HepG2 (cell line): ENCODE measurements around the gene SYNE3. TPM values are rescaled to one million over a fixed set of nuclear protein-coding genes. Genes with fewer than 3 reads are reported as not detected.

Experiments
- ARNT2 ChIP-seq: sonication (generic); formaldehyde crosslinking; IDR thresholded peaks from 2 replicates; pipeline ENCODE4 v1.8.0; 2022; ENCODE audit warnings: mild to moderate bottlenecking, low read depth, missing genetic modification reagents, moderate library complexity
- HNF4A ChIP-seq: sonication (generic); formaldehyde crosslinking; IDR thresholded peaks from 2 replicates; pipeline ENCODE4 v1.4.0; 2020; ENCODE audit warnings: missing genetic modification reagents
- JUN ChIP-seq: sonication (generic); formaldehyde crosslinking; IDR thresholded peaks from 2 replicates; pipeline ENCODE4 v1.4.0; 2020; ENCODE audit warnings: mild to moderate bottlenecking, missing genetic modification reagents
- KAT7 ChIP-seq: IDR thresholded peaks from 2 replicates; pipeline ENCODE4 v1.6.1; 2018; ENCODE audit warnings: borderline replicate concordance, missing compliant biosample characterization
- KDM2A ChIP-seq: sonication (generic); formaldehyde crosslinking; IDR thresholded peaks from 2 replicates; pipeline ENCODE4 v1.4.0; 2020; ENCODE audit warnings: low read depth, missing genetic modification reagents, borderline replicate concordance
- PAF1 ChIP-seq: IDR thresholded peaks from 2 replicates; pipeline ENCODE4 v1.6.1; 2016; ENCODE audit warnings: missing genetic modification reagents, missing compliant biosample characterization
- SALL1 ChIP-seq: sonication (generic); formaldehyde crosslinking; IDR thresholded peaks from 2 replicates; pipeline ENCODE4 v1.8.0; 2022; ENCODE audit warnings: mild to moderate bottlenecking, missing genetic modification reagents
- SPEN ChIP-seq: sonication (generic); formaldehyde crosslinking; IDR thresholded peaks from 2 replicates; pipeline ENCODE4 v1.5.1; 2020; ENCODE audit warnings: low read depth, mild to moderate bottlenecking, missing genetic modification reagents
- YEATS4 ChIP-seq: sonication (generic); formaldehyde crosslinking; IDR thresholded peaks from 2 replicates; pipeline ENCODE4 v1.4.0; 2020; ENCODE audit warnings: missing genetic modification reagents, borderline replicate concordance
- ZNF235 ChIP-seq: sonication (generic); formaldehyde crosslinking; IDR thresholded peaks from 2 replicates; pipeline ENCODE4 v1.8.1; 2023; ENCODE audit warnings: mild to moderate bottlenecking, missing genetic modification reagents, borderline replicate concordance
- ZNF556 ChIP-seq: sonication (generic); formaldehyde crosslinking; IDR thresholded peaks from 2 replicates; pipeline ENCODE4 v1.4.0; 2020; ENCODE audit warnings: mild to moderate bottlenecking, missing genetic modification reagents, borderline replicate concordance
- ZNF891 ChIP-seq: sonication (generic); formaldehyde crosslinking; IDR thresholded peaks from 2 replicates; pipeline ENCODE4 v1.5.0; 2020; ENCODE audit warnings: mild to moderate bottlenecking, missing genetic modification reagents
- polyA plus RNA-seq, 8 experiments: library from polyadenylated mRNA; depleted of rRNA in 3 of 8; stranded (reverse) in 7 of 8; unstranded in 1 of 8; fragments of >200 nt; fragmentation: Illumina TruSeq in 4 of 8; extraction: Trizol in 4 of 8; gene quantifications; 2 replicates each; pipeline versions ENCODE4 v1.2.1 to v1.2.3, GENCODE V29; 2011 to 2016; ENCODE audit warnings: low read depth in 4 of 8, missing spikeins in 1 of 8, mixed read lengths in 1 of 8; ENCODE audit not compliant: insufficient read depth in 1 of 8
- total RNA-seq, 5 experiments: library from RNA; depleted of rRNA; stranded (reverse); fragments of >200 nt; fragmentation: Illumina TruSeq; extraction: Trizol; gene quantifications; 2 replicates each; pipeline ENCODE4 v1.2.3, GENCODE V29; 2016; ENCODE audit warnings: low read depth in 1 of 5
- TF ChIP-seq, protein P1 (sequence below): IDR thresholded peaks from 2 replicates; pipeline ENCODE4 v1.4.0; 2020; ENCODE audit warnings: mild to moderate bottlenecking, missing genetic modification reagents
- TF ChIP-seq, protein P2 (sequence below): sonication (generic); formaldehyde crosslinking; IDR thresholded peaks from 2 replicates; pipeline ENCODE4 v1.4.0; 2020; ENCODE audit warnings: missing genetic modification reagents
- TF ChIP-seq, protein P3 (sequence below): sonication (generic); formaldehyde crosslinking; IDR thresholded peaks from 2 replicates; pipeline ENCODE4 v1.5.1; 2020; ENCODE audit warnings: mild to moderate bottlenecking, missing genetic modification reagents, borderline replicate concordance

Gene SYNE3
- total and polyA plus RNA-seq, 2 of the 13 experiments (the other 11 are each of a cell fraction or from before 2014, with no cell fraction given): 7.8 to 8.0 TPM

DNA sequence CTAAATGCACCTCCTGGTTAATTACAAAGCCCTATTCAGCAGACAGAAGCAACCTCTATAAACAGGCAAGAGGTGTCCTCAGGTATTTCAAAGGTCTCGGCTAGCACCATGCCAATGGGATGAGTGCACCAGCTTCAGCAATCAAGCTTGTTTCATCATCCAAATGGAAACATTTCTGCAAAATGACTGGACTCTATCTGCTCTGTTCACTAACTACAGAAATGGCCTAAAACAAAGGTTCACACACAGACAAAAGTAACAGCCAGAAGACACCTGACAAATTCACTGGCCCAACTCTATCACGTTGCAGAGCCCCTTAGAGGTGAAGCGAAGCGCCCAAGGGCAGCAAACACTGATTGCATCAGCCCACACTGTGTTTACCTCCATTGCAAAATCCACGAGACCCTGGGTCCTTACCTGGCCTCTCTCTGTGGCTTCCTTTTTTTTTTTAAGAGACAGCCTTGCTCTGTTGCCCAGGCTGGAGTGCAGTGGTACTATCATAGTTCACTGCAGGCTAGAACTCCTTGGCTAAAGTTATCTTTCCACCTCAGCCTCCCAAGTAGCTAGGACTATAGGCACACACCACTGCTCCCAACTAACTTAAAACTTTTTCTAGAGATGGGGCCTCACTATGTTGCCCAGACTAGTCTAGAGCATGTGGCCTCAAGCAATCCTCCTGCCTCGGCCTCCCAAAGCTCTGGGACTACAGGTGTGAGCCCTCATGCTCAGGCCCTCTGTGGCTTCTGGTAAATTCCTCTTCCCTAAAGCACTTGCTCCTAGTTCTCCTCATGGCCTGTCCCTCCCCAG, 8.5 kb upstream of the SYNE3 start (continued):
- TF ChIP-seq, protein P1, sequence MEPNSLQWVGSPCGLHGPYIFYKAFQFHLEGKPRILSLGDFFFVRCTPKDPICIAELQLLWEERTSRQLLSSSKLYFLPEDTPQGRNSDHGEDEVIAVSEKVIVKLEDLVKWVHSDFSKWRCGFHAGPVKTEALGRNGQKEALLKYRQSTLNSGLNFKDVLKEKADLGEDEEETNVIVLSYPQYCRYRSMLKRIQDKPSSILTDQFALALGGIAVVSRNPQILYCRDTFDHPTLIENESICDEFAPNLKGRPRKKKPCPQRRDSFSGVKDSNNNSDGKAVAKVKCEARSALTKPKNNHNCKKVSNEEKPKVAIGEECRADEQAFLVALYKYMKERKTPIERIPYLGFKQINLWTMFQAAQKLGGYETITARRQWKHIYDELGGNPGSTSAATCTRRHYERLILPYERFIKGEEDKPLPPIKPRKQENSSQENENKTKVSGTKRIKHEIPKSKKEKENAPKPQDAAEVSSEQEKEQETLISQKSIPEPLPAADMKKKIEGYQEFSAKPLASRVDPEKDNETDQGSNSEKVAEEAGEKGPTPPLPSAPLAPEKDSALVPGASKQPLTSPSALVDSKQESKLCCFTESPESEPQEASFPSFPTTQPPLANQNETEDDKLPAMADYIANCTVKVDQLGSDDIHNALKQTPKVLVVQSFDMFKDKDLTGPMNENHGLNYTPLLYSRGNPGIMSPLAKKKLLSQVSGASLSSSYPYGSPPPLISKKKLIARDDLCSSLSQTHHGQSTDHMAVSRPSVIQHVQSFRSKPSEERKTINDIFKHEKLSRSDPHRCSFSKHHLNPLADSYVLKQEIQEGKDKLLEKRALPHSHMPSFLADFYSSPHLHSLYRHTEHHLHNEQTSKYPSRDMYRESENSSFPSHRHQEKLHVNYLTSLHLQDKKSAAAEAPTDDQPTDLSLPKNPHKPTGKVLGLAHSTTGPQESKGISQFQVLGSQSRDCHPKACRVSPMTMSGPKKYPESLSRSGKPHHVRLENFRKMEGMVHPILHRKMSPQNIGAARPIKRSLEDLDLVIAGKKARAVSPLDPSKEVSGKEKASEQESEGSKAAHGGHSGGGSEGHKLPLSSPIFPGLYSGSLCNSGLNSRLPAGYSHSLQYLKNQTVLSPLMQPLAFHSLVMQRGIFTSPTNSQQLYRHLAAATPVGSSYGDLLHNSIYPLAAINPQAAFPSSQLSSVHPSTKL (CRISPR knock-in tag): peak; percentile 98
- TF ChIP-seq, protein P2, sequence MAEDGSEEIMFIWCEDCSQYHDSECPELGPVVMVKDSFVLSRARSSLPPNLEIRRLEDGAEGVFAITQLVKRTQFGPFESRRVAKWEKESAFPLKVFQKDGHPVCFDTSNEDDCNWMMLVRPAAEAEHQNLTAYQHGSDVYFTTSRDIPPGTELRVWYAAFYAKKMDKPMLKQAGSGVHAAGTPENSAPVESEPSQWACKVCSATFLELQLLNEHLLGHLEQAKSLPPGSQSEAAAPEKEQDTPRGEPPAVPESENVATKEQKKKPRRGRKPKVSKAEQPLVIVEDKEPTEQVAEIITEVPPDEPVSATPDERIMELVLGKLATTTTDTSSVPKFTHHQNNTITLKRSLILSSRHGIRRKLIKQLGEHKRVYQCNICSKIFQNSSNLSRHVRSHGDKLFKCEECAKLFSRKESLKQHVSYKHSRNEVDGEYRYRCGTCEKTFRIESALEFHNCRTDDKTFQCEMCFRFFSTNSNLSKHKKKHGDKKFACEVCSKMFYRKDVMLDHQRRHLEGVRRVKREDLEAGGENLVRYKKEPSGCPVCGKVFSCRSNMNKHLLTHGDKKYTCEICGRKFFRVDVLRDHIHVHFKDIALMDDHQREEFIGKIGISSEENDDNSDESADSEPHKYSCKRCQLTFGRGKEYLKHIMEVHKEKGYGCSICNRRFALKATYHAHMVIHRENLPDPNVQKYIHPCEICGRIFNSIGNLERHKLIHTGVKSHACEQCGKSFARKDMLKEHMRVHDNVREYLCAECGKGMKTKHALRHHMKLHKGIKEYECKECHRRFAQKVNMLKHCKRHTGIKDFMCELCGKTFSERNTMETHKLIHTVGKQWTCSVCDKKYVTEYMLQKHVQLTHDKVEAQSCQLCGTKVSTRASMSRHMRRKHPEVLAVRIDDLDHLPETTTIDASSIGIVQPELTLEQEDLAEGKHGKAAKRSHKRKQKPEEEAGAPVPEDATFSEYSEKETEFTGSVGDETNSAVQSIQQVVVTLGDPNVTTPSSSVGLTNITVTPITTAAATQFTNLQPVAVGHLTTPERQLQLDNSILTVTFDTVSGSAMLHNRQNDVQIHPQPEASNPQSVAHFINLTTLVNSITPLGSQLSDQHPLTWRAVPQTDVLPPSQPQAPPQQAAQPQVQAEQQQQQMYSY: 0 out of 2 replicates have a peak, but pooled peaks have one; percentile 6
- TF ChIP-seq KDM2A (CRISPR knock-in tag): peak; percentile 82
- peak; percentile 91 for TF ChIP-seq HNF4A (CRISPR knock-in tag)
- 0 out of 2 replicates have a peak, but pooled peaks have one; percentile 22 for TF ChIP-seq JUN (CRISPR knock-in tag)
- TF ChIP-seq ZNF235 (CRISPR knock-in tag): no peak; the same call in 1 of the 2 replicates
- TF ChIP-seq PAF1 (CRISPR knock-in tag): no peak; the same call in 1 of the 2 replicates
- TF ChIP-seq ZNF556 (CRISPR knock-in tag): peak; percentile 70; the same call in 1 of the 2 replicates
- TF ChIP-seq ARNT2 (CRISPR knock-in tag): no peak; the same call in 1 of the 2 replicates
- peak; percentile 61; the same call in 1 of the 2 replicates for TF ChIP-seq KAT7 (CRISPR knock-in tag)
- TF ChIP-seq, protein P3, sequence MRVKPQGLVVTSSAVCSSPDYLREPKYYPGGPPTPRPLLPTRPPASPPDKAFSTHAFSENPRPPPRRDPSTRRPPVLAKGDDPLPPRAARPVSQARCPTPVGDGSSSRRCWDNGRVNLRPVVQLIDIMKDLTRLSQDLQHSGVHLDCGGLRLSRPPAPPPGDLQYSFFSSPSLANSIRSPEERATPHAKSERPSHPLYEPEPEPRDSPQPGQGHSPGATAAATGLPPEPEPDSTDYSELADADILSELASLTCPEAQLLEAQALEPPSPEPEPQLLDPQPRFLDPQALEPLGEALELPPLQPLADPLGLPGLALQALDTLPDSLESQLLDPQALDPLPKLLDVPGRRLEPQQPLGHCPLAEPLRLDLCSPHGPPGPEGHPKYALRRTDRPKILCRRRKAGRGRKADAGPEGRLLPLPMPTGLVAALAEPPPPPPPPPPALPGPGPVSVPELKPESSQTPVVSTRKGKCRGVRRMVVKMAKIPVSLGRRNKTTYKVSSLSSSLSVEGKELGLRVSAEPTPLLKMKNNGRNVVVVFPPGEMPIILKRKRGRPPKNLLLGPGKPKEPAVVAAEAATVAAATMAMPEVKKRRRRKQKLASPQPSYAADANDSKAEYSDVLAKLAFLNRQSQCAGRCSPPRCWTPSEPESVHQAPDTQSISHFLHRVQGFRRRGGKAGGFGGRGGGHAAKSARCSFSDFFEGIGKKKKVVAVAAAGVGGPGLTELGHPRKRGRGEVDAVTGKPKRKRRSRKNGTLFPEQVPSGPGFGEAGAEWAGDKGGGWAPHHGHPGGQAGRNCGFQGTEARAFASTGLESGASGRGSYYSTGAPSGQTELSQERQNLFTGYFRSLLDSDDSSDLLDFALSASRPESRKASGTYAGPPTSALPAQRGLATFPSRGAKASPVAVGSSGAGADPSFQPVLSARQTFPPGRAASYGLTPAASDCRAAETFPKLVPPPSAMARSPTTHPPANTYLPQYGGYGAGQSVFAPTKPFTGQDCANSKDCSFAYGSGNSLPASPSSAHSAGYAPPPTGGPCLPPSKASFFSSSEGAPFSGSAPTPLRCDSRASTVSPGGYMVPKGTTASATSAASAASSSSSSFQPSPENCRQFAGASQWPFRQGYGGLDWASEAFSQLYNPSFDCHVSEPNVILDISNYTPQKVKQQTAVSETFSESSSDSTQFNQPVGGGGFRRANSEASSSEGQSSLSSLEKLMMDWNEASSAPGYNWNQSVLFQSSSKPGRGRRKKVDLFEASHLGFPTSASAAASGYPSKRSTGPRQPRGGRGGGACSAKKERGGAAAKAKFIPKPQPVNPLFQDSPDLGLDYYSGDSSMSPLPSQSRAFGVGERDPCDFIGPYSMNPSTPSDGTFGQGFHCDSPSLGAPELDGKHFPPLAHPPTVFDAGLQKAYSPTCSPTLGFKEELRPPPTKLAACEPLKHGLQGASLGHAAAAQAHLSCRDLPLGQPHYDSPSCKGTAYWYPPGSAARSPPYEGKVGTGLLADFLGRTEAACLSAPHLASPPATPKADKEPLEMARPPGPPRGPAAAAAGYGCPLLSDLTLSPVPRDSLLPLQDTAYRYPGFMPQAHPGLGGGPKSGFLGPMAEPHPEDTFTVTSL (CRISPR knock-in tag): peak; percentile 87; the same call in 1 of the 2 replicates
- TF ChIP-seq YEATS4 (CRISPR knock-in tag): peak; percentile 85
- TF ChIP-seq ZNF891 (CRISPR knock-in tag): no peak
- TF ChIP-seq SPEN (CRISPR knock-in tag): no peak; the same call in 1 of the 2 replicates
- peak; percentile 95 for TF ChIP-seq SALL1 (CRISPR knock-in tag)
